K562 (cell line): ENCODE data around the gene SLC43A2. TPM values are rescaled to one million over a fixed set of nuclear protein-coding genes. Genes with fewer than 3 reads are reported as not detected.

ENCODE experiments used
- ATAC-seq: fragments of 200-7000 bp; cut with Tn5 transposase; 3 replicates; pipeline ENCODE4 v1.9.1; 2020; ENCODE audit warnings: moderate library complexity
- BruUV-seq: library from RNA; stranded (reverse); fragments of 400-500 nt; replicated peaks from 2 replicates; lab custom pipeline; 2021; lab: Mats Ljungman, UMichigan
- CTCF ChIA-PET: fragments of 300-600 bp; formaldehyde crosslinking; extraction: SDS; loops from one replicate; lab custom pipeline; 2021; ENCODE audit warnings: low intra/inter-chr PET ratio; lab: Yijun Ruan, JAX
- POLR2A ChIA-PET: fragments of 300-600, 350-650 bp; sonication (Branson Sonifier 250); formaldehyde crosslinking; extraction: SDS; loops from one replicate; lab custom pipeline; 2021; ENCODE audit warnings: antibody characterized with exemption, inconsistent platforms; lab: Yijun Ruan, JAX
- DNase-seq, 4 experiments: peaks; one replicate each; pipeline versions ENCODE4 v3.0.0 to v3.0.0-alpha.2; 2011 to 2018; ENCODE audit warnings: low spot score in 3 of 4, mixed read lengths in 3 of 4; ENCODE audit errors: extremely low read depth in 1 of 4
- FAIRE-seq: peaks from 2 replicates; lab custom pipeline; 2011; peaks lifted over from hg19 to GRCh38; lab: Jason Lieb, UNC
- H2AFZ ChIP-seq: 2 replicates; pipeline ENCODE4 v1.6.0; 2011; ENCODE audit warnings: low read depth, low read length, control low read depth, inconsistent platforms
- H3K27ac ChIP-seq: fragments of 200-600 bp; 3 replicates; pipeline ENCODE4 v1.8.0; 2011; ENCODE audit warnings: low read depth, mild to moderate bottlenecking, control low read depth, inconsistent platforms, low read length, moderate library complexity, mixed read lengths; ENCODE audit errors: extremely low read depth
- H3K27me3 ChIP-seq, 2 experiments: fragments of 300-600 bp in 1 of 2; 2 replicates in 1 of 2; 3 replicates in 1 of 2; pipeline versions ENCODE4 v1.6.0 to v1.8.0; 2011; ENCODE audit warnings: inconsistent platforms in 2 of 2, low read length in 2 of 2, mild to moderate bottlenecking in 1 of 2, mixed read lengths in 1 of 2, moderate library complexity in 1 of 2; ENCODE audit not compliant: control insufficient read depth in 2 of 2, insufficient read depth in 2 of 2
- H3K36me3 ChIP-seq: fragments of 300-600 bp; 3 replicates; pipeline ENCODE4 v1.8.0; 2011; ENCODE audit warnings: mild to moderate bottlenecking, low read length, inconsistent platforms; ENCODE audit not compliant: control insufficient read depth, insufficient read depth
- H3K4me1 ChIP-seq, 2 experiments: fragments of 200-600 bp in 1 of 2; replicated peaks in 1 of 2; 2 replicates in 1 of 2; 3 replicates in 1 of 2; pipeline versions ENCODE4 v1.5.1 to v1.8.0; 2011; ENCODE audit warnings: inconsistent platforms in 2 of 2, low read length in 2 of 2, mild to moderate bottlenecking in 1 of 2, mixed read lengths in 1 of 2, moderate library complexity in 1 of 2; ENCODE audit not compliant: control insufficient read depth in 2 of 2, insufficient read depth in 2 of 2
- H3K4me2 ChIP-seq: 2 replicates; pipeline ENCODE4 v1.6.1; 2011; ENCODE audit warnings: low read length, control low read depth, inconsistent platforms, mixed read lengths; ENCODE audit not compliant: insufficient read depth
- H3K4me3 ChIP-seq: fragments of 200-600 bp; sonication (generic), shearing (Covaris generic); 2 replicates; pipeline ENCODE4 v1.5.1; 2016; ENCODE audit warnings: control low read depth, inconsistent platforms
- H3K79me2 ChIP-seq: fragments of 200-600 bp; 3 replicates; pipeline ENCODE4 v1.8.0; 2011; ENCODE audit warnings: low read length, inconsistent platforms; ENCODE audit not compliant: control insufficient read depth, insufficient read depth
- H3K9ac ChIP-seq, 2 experiments: 2 replicates each; pipeline versions ENCODE4 v1.6.0 to v1.6.1; 2011; ENCODE audit warnings: low read depth in 2 of 2, low read length in 2 of 2, control low read depth in 1 of 2, inconsistent platforms in 1 of 2, mild to moderate bottlenecking in 1 of 2, mixed read lengths in 1 of 2; ENCODE audit not compliant: insufficient read depth in 1 of 2
- H3K9me1 ChIP-seq: one replicate; pipeline ENCODE4 v1.6.0; 2011; ENCODE audit warnings: inconsistent platforms, mild to moderate bottlenecking, low read length, moderate library complexity; ENCODE audit not compliant: control insufficient read depth, insufficient read depth
- H3K9me3 ChIP-seq: replicated peaks from 2 replicates; pipeline ENCODE4 v1.5.1; 2011; ENCODE audit warnings: low read depth, low read length, inconsistent platforms; ENCODE audit not compliant: control insufficient read depth, insufficient read depth
- H4K20me1 ChIP-seq: replicated peaks from 2 replicates; pipeline ENCODE4 v1.6.1; 2011; ENCODE audit warnings: low read length, inconsistent platforms, mixed read lengths; ENCODE audit not compliant: control insufficient read depth, insufficient read depth
- ILF3 ChIP-seq: fragments of 450-650 bp; IDR thresholded peaks from 2 replicates; pipeline ENCODE4 v1.6.1; 2018; ENCODE audit warnings: antibody characterized with exemption, mild to moderate bottlenecking, moderate library complexity, borderline replicate concordance
- KDM2B ChIP-seq: fragments of 250-450 bp; sonication (Bioruptor Pico); IDR thresholded peaks from 2 replicates; pipeline ENCODE4 v1.8.0; 2021; ENCODE audit warnings: mild to moderate bottlenecking, moderate library complexity
- MECOM ChIP-seq: fragments of 250-450 bp; sonication (Bioruptor Pico); IDR thresholded peaks from 2 replicates; pipeline ENCODE4 v1.8.0; 2022; ENCODE audit warnings: inconsistent platforms
- RFX7 ChIP-seq: fragments of 250-450 bp; sonication (Bioruptor Pico); IDR thresholded peaks from 2 replicates; pipeline ENCODE4 v1.5.1; 2021; ENCODE audit warnings: mild to moderate bottlenecking
- SLC30A9 ChIP-seq: fragments of 250-450 bp; sonication (Bioruptor Pico); IDR thresholded peaks from 2 replicates; pipeline ENCODE4 v1.8.0; 2022; ENCODE audit warnings: mild to moderate bottlenecking, moderate library complexity
- WHSC1 ChIP-seq: IDR thresholded peaks from one replicate; pipeline ENCODE4 v1.6.1; 2012; ENCODE audit warnings: low read length, control low read depth, inconsistent platforms
- WGBS: fragments of 100-300 bp; shearing (Covaris generic); methylation state at CpG from one replicate; pipeline ENCODE4 v1.1.6; 2016; ENCODE audit warnings: low coverage, mixed read lengths; ENCODE audit not compliant: insufficient coverage; ENCODE audit errors: missing lambda C conversion rate; 5-methylcytosine and 5-hydroxymethylcytosine counted together
- in situ Hi-C: fragments of 300-500 bp; cut with MboI; formaldehyde crosslinking; loops from 4 replicates; pipeline ENCODE4 v1.15.0; 2018; ENCODE audit warnings: inconsistent platforms, mixed read lengths
- intact Hi-C: fragments of 100-400 bp; cut with micrococcal nuclease; formaldehyde crosslinking; loops from 2 replicates; pipeline ENCODE4 v1.14.2; 2022
- polyA plus RNA-seq, 8 experiments: library from polyadenylated mRNA; depleted of rRNA in 4 of 8; stranded (reverse) in 5 of 8; unstranded in 3 of 8; fragments of >200 nt; fragmentation: Nextera tagmentation in 2 of 8; fragmentation: Illumina TruSeq in 1 of 8; extraction: Ambion mirVana in 2 of 8; extraction: Trizol in 1 of 8; gene quantifications; 2 replicates each; pipeline versions ENCODE4 v1.2.1 to v1.2.3, GENCODE V29; 2011 to 2014; ENCODE audit warnings: inconsistent platforms in 1 of 8, missing spikeins in 1 of 8
- total RNA-seq, 7 experiments: library from RNA; depleted of rRNA in 6 of 7; stranded (reverse); fragments of >200 nt in 6 of 7; fragmentation: Illumina TruSeq in 2 of 7; extraction: Trizol in 2 of 7; gene quantifications; 2 replicates each; pipeline versions ENCODE4 v1.2.1 to v1.2.3, GENCODE V29; 2011 to 2021; ENCODE audit warnings: low replicate concordance in 1 of 7
- TF ChIP-seq, protein P1 (sequence below), 2 experiments: fragments of 450-650 bp; IDR thresholded peaks; 2 replicates each; pipeline ENCODE4 v1.6.1; 2016
- TF ChIP-seq, protein P2 (sequence below): sonication (generic); formaldehyde crosslinking; IDR thresholded peaks from 2 replicates; pipeline ENCODE4 v1.8.0; 2022; ENCODE audit warnings: mild to moderate bottlenecking, missing genetic modification reagents
- TF ChIP-seq, protein P3 (sequence below): fragments of 250-450 bp; sonication (Bioruptor Pico); IDR thresholded peaks from 2 replicates; pipeline ENCODE4 v1.6.1; 2021; ENCODE audit warnings: mild to moderate bottlenecking
- TF ChIP-seq, protein P4 (sequence below): fragments of 250-450 bp; sonication (Bioruptor Pico); IDR thresholded peaks from 2 replicates; pipeline ENCODE4 v1.5.1; 2021; ENCODE audit warnings: mild to moderate bottlenecking
- TF ChIP-seq, protein P5 (sequence below): IDR thresholded peaks from 2 replicates; pipeline ENCODE4 v1.6.1; 2014; ENCODE audit warnings: antibody characterized with exemption

The SLC43A2 gene
- total and polyA plus RNA-seq, 9 of the 15 experiments (the other 6 are each of a cell fraction or from before 2014, with no cell fraction given) = 0.03 to 10.2 (median 3.6) TPM

DNA sequence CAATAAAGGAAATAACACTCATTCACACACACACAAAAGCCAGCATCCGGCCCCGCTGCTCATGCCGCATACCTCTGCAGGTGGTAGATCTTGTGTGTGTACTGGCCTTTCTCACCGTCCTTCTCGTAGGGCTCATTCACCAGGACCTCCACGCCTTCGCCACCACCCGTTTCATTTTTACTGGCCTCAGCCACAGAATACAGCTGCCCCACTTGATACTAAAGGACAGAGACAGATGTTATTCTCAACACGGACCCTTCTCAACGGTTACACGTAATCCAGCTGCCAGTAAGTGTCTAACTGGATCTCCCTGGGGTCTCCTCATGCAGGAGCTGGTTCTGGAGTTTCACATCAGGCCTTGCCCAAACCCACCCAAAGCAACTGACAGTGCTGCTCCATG, 75.7 kb downstream of the SLC43A2 start:
- ATAC-seq = no peak
- TF ChIP-seq WHSC1 (no peak), RFX7 (CRISPR knock-in tag) (no peak), MECOM (no peak), ILF3 (no peak), KDM2B (no peak), SLC30A9 (no peak)
- TF ChIP-seq, protein P1, sequence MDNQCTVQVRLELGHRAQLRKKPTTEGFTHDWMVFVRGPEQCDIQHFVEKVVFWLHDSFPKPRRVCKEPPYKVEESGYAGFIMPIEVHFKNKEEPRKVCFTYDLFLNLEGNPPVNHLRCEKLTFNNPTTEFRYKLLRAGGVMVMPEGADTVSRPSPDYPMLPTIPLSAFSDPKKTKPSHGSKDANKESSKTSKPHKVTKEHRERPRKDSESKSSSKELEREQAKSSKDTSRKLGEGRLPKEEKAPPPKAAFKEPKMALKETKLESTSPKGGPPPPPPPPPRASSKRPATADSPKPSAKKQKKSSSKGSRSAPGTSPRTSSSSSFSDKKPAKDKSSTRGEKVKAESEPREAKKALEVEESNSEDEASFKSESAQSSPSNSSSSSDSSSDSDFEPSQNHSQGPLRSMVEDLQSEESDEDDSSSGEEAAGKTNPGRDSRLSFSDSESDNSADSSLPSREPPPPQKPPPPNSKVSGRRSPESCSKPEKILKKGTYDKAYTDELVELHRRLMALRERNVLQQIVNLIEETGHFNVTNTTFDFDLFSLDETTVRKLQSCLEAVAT (IDR thresholded peaks at IDR 0.05) = no peak
- TF ChIP-seq, protein P2, sequence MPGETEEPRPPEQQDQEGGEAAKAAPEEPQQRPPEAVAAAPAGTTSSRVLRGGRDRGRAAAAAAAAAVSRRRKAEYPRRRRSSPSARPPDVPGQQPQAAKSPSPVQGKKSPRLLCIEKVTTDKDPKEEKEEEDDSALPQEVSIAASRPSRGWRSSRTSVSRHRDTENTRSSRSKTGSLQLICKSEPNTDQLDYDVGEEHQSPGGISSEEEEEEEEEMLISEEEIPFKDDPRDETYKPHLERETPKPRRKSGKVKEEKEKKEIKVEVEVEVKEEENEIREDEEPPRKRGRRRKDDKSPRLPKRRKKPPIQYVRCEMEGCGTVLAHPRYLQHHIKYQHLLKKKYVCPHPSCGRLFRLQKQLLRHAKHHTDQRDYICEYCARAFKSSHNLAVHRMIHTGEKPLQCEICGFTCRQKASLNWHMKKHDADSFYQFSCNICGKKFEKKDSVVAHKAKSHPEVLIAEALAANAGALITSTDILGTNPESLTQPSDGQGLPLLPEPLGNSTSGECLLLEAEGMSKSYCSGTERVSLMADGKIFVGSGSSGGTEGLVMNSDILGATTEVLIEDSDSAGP = no peak
- TF ChIP-seq, protein P3, sequence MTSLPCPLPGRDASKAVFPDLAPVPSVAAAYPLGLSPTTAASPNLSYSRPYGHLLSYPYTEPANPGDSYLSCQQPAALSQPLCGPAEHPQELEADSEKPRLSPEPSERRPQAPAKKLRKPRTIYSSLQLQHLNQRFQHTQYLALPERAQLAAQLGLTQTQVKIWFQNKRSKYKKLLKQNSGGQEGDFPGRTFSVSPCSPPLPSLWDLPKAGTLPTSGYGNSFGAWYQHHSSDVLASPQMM (CRISPR knock-in tag) = no peak
- TF ChIP-seq, protein P4, sequence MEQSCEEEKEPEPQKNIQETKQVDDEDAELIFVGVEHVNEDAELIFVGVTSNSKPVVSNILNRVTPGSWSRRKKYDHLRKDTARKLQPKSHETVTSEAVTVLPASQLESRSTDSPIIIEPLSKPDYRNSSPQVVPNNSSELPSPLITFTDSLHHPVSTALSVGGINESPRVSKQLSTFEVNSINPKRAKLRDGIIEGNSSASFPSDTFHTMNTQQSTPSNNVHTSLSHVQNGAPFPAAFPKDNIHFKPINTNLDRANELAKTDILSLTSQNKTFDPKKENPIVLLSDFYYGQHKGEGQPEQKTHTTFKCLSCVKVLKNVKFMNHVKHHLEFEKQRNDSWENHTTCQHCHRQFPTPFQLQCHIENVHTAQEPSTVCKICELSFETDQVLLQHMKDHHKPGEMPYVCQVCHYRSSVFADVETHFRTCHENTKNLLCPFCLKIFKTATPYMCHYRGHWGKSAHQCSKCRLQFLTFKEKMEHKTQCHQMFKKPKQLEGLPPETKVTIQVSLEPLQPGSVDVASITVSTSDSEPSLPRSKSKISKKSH (CRISPR knock-in tag) = no peak
- TF ChIP-seq, protein P5, sequence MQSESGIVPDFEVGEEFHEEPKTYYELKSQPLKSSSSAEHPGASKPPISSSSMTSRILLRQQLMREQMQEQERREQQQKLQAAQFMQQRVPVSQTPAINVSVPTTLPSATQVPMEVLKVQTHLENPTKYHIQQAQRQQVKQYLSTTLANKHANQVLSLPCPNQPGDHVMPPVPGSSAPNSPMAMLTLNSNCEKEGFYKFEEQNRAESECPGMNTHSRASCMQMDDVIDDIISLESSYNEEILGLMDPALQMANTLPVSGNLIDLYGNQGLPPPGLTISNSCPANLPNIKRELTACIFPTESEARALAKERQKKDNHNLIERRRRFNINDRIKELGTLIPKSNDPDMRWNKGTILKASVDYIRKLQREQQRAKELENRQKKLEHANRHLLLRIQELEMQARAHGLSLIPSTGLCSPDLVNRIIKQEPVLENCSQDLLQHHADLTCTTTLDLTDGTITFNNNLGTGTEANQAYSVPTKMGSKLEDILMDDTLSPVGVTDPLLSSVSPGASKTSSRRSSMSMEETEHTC = no peak

More for the DNA sequence above, 75.7 kb downstream of the SLC43A2 start:
- Histone ChIP-seq H3K9me1 (no peaks in the 10 kb centered on the region), H3K27ac (no peak overlapping the region), H3K9me3 (no peaks in the 10 kb centered on the region; the same call in 1 of the 2 replicates), H3K9ac (no peak overlapping the region), H4K20me1 (peaks cover 7% of the 10 kb centered on the region), H3K4me1 (peaks cover 12 to 40% of the 10 kb centered on the region in 2 experiments; a peak in 4 of 5 replicates), H3K27me3 (no peaks in the 10 kb centered on the region), H3K4me2 (no peak overlapping the region), H3K79me2 (no peaks in the 10 kb centered on the region; the same call in 1 of the 3 replicates), H2AFZ (no peak overlapping the region), H3K36me3 (peaks cover 64% of the 10 kb centered on the region; the same call in 2 of the 3 replicates), H3K4me3 (no peak overlapping the region)
- in situ Hi-C loops (no loop called here), intact Hi-C loops (no loop called here)
- POLR2A ChIA-PET = no interaction called here
- no peak for FAIRE-seq
- no TSS peak for BruUV-seq
- DNase-seq = no peak
- 91% methylated on average over 11 of the region's 11 CpGs for WGBS
- CTCF ChIA-PET = no interaction called here
